Esophagus squamous epithelium (tissue), 5 donors: Measurements from ENCODE around the gene PEDS1. TPM values are rescaled to one million over a fixed set of nuclear protein-coding genes. Genes with fewer than 3 reads are reported as not detected.
"Not testable (repeated sequence)": the region's sequence is repeated elsewhere in the genome, so short reads cannot be mapped to it uniquely, and the experiment has no call there.

Experiments used
- DNase-seq: peaks from one replicate; lab custom pipeline; 2025; lab: John Stamatoyannopoulos, UW
- H3K27ac ChIP-seq, 4 donors: fragments of 200-600 bp; sonication (generic); one replicate each; pipeline ENCODE4 v1.5.1; 2016 to 2019; ENCODE audit warnings: mild to moderate bottlenecking in 1 of 4
- H3K27me3 ChIP-seq, 4 donors: fragments of 200-600 bp; sonication (generic); 1 replicate in 3 of 4; 2 replicates in 1 of 4; pipeline versions ENCODE4 v1.5.1 to v1.6.0; 2017 to 2021; ENCODE audit warnings: antibody characterized with exemption in 1 of 4
- H3K36me3 ChIP-seq, 3 donors: fragments of 200-600 bp; sonication (generic); one replicate each; pipeline ENCODE4 v1.5.1; 2016 to 2019
- H3K4me1 ChIP-seq, 3 donors: fragments of 200-600 bp; sonication (generic); one replicate each; pipeline ENCODE4 v1.5.1; 2017 to 2019
- H3K4me3 ChIP-seq, 4 donors: fragments of 200-600 bp; sonication (generic); 1 replicate in 3 of 4; 2 replicates in 1 of 4; pipeline ENCODE4 v1.5.1; 2016 to 2019; ENCODE audit warnings: mild to moderate bottlenecking in 2 of 4, moderate library complexity in 1 of 4
- H3K9me3 ChIP-seq, 3 donors: fragments of 200-600 bp; sonication (generic); one replicate each; pipeline ENCODE4 v1.5.1; 2016 to 2019
- CTCF ChIP-seq, 6 experiments: fragments of 450-650 bp in 4 of 6; fragments of 200-600 bp in 2 of 6; sonication (generic) in 2 of 6; IDR thresholded peaks; one replicate each; pipeline ENCODE4 v1.5.1; 2016 to 2019; ENCODE audit warnings: antibody characterized with exemption in 6 of 6, mild to moderate bottlenecking in 4 of 6, moderate library complexity in 4 of 6
- POLR2A ChIP-seq, 4 donors: fragments of 450-650 bp; IDR thresholded peaks; one replicate each; pipeline ENCODE4 v1.6.1; 2017; ENCODE audit warnings: antibody characterized with exemption in 4 of 4, mild to moderate bottlenecking in 4 of 4, moderate library complexity in 3 of 4
- WGBS, 2 donors: methylation state at CpG; one replicate each; pipeline ENCODE4 v1.1.5; 2018; 5-methylcytosine and 5-hydroxymethylcytosine counted together
- intact Hi-C: fragments of 100-400 bp; cut with DNase I; formaldehyde crosslinking; loops from one replicate; pipeline ENCODE4 v1.15.0; 2022
- total RNA-seq, 4 donors: library from RNA; depleted of rRNA; stranded (reverse); fragments of >200 nt; gene quantifications; one replicate each; pipeline ENCODE4 v1.1.0, GENCODE V29; 2016
- donor health status: DM: yes; HTN: yes; CAD: no.

The PEDS1 gene
- total RNA-seq, 4 donors from 2014 or later, result 32.8 to 54.0 (median 46.7) TPM

- intact Hi-C loops, result loop anchor here (5.0 kb wide), 1 partner anchor 395 kb away; no protein-coding TSS in a partner anchor
- no peak for DNase-seq
- no peak overlapping the region for H3K27ac ChIP-seq
- no peaks in the 10 kb centered on the region for H3K9me3 ChIP-seq
- H3K27me3 ChIP-seq, result no peaks in the 10 kb centered on the region
- 61 to 78% methylated on average over 2 of the region's 2 CpGs for WGBS, 2 donors
- H3K4me3 ChIP-seq, result no peak overlapping the region
- H3K4me1 ChIP-seq, result peaks cover 0 to 11% (median 5%) of the 10 kb centered on the region in 3 donors
- H3K36me3 ChIP-seq, result no peaks in the 10 kb centered on the region
- TF ChIP-seq CTCF (IDR thresholded peaks at IDR 0.05), result no peak
- TF ChIP-seq POLR2A (IDR thresholded peaks at IDR 0.05), result no peak
Observed at GRCh38 chr20:50182346-50182745, 28.8 kb upstream of the PEDS1 start.

GRCh38 chr20:50181344-50181743 lies 27.8 kb upstream of the PEDS1 start:
- Histone ChIP-seq H3K4me1 (peaks cover 0 to 1% (median 0%) of the 10 kb centered on the region in 3 donors), H3K36me3 (no peaks in the 10 kb centered on the region), H3K27me3 (no peaks in the 10 kb centered on the region), H3K9me3 (no peaks in the 10 kb centered on the region), H3K4me3 (no peak overlapping the region), H3K27ac (no peak overlapping the region)
- intact Hi-C loops, result loop anchor here (5.0 kb wide), 1 partner anchor 396 kb away; no protein-coding TSS in a partner anchor
- TF ChIP-seq POLR2A (IDR thresholded peaks at IDR 0.05) (no peak), CTCF (IDR thresholded peaks at IDR 0.05) (no peak)
- DNase-seq, result no peak
- WGBS, 2 donors, result 90 to 94% methylated on average over 10 of the region's 10 CpGs

GRCh38 chr20:50178672-50179071 lies 25.1 kb upstream of the PEDS1 start:
- H3K36me3 ChIP-seq, DNase-seq, H3K27me3 ChIP-seq, H3K4me1 ChIP-seq, H3K27ac ChIP-seq, H3K9me3 ChIP-seq, H3K4me3 ChIP-seq: not testable (repeated sequence)
- intact Hi-C loops, result loop anchor here (10.0 kb wide), 1 partner anchor 194 kb away; the partner anchor contains the start of gene SNAI1
- WGBS, 2 donors, result 77 to 85% methylated on average over 9 of the region's 9 CpGs

GRCh38 chr20:50175938-50176933 lies 22.7 kb upstream of the PEDS1 start:
- 86 to 93% methylated on average over 13 to 15 of the region's 18 CpGs for WGBS, 2 donors
- H3K36me3 ChIP-seq, result no peaks in the 10 kb centered on the region
- intact Hi-C loops, result loop anchor here (10.0 kb wide), 1 partner anchor 191 kb away; the partner anchor contains the start of gene SNAI1
- no peaks in the 10 kb centered on the region for H3K27me3 ChIP-seq
- no peak overlapping the region for H3K27ac ChIP-seq
- TF ChIP-seq POLR2A (IDR thresholded peaks at IDR 0.05) (no peak), CTCF (IDR thresholded peaks at IDR 0.05) (no peak)
- DNase-seq, result no peak
- no peak overlapping the region for H3K4me3 ChIP-seq
- H3K9me3 ChIP-seq, result no peaks in the 10 kb centered on the region
- H3K4me1 ChIP-seq, result peaks cover 2 to 25% (median 9%) of the 10 kb centered on the region in 3 donors

GRCh38 chr20:50174456-50174855 lies 20.9 kb upstream of the PEDS1 start:
- TF ChIP-seq POLR2A (IDR thresholded peaks at IDR 0.05) (no peak), CTCF (IDR thresholded peaks at IDR 0.05) (no peak)
- 75 to 77% methylated on average over 5 of the region's 5 CpGs for WGBS, 2 donors
- DNase-seq, result no peak
- Histone ChIP-seq H3K27me3 (no peaks in the 10 kb centered on the region), H3K9me3 (no peaks in the 10 kb centered on the region), H3K27ac (no peak overlapping the region), H3K4me3 (no peak overlapping the region), H3K4me1 (peaks cover 2 to 26% (median 9%) of the 10 kb centered on the region in 3 donors), H3K36me3 (no peaks in the 10 kb centered on the region)
- intact Hi-C loops, result loop anchor here (10.0 kb wide), 1 partner anchor 190 kb away; the partner anchor contains the start of gene SNAI1
